CD4-positive, alpha-beta T cell treated with Interleukin-12 subunit alpha and Interleukin-12 subunit beta, for 1 hour (primary cell): ENCODE results near the gene MED27.
"Not testable (repeated sequence)": the region's sequence is repeated elsewhere in the genome, so short reads cannot be mapped to it uniquely, and the experiment has no call there.

Experiments
- DNase-seq: peaks from one replicate; pipeline ENCODE4 v3.0.0-alpha.2; 2020

The MED27 gene

DNA sequence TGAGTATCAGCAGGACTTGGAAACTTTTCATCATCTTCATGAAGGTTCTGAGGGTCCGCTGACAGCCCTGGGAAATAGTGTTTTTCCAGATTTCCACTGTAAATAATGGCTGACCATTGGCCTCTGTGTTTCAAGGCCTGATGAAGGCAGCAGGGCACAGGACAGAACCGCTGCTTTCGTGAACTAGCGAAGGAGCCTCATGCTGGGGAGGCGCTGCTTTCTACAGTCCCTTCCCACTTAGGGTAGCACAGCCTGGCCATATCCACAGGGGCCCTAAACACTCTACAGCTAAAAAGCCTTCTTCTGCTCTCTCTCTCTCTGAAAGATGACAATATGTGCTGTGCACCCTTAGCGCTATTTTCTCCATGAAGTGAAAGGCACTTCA is 118.2 kb downstream of the MED27 start:
- DNase-seq, result no peak

DNA sequence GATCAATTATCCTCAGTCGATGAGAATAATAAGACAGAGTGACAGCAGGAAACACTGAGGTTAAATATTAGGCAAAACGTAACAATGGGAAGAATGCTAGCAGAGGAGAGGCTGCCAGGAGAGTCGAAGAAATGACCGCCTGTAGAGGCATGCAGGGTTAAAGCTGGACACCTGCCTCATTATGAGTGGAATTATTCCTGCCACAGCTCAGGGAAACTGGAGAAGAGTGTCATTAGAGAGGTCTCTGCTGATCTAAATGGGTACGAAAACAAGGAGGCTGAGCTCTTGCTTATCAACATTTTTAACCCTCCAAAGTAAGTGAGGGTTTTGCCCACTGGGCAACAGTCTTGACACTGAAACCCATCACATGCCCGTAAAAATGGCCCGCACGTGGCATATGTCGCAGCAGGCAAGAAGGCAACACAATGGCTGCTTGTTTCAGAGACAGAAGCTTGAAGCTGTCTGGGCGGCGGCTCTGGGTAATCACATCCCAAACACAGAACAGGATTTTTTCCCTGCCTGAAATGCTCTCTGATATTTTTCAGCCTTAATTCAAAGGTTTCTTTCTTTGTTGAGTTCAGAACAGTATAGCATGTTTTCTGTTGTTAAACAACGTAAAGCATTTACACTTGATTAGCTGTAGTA is 118.7 kb downstream of the MED27 start:
- no peak for DNase-seq

DNA sequence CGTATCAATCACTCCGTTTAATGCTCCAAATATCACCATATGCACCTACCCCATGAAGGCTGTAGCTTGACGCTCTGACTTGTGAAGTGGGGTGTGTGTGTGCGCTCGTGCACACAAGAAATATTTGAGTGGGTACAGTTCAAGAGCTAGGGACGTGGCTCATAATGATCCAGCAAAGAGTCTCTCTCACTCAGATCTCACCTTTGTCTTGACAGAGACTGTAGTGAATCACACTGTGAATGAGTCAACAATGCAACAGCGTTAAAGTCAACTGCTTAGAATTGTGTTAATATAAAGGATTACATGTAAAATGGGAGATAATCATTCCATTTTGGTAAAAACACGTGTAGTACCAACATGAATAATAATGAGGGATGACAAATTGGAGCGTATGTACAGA is 119.4 kb downstream of the MED27 start:
- DNase-seq, result no peak

DNA sequence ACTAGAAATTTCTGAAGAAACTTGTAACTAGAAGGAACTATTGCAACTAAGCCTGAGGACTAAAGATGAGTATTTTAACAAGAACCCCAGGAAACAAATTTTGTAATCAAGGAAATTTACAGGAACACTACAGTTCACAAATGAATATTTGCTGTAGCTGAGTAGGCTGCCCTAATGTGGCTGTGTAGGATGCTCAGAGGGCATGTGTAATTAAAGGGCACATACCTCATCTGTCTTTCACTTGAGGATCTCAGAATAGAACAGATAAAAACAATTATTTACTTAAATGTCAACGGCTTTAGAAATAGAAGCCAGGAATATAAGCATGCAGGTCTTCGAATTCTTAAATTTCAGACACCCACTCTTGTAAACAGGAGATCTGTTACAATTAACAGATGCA is 119.8 kb downstream of the MED27 start:
- no peak for DNase-seq

DNA sequence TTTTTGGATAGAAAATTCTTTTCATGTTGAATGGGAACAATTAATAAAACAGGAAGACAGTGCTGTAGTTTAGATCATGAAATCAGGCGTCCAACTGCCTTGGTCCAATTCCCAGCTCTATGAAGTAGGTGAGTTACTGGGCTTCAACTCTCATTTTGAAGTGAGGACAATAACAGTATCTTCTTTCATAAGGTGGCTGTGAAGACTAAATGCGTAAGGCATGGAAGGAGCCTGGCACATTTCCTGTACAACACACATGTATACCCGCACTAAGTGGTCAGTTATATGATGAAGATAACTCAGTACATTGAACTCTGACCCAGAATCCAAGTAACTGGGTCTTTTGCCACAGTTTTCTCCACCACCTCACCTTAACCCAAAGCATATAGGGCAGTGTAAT is 120.6 kb downstream of the MED27 start:
- DNase-seq, result no peak

DNA sequence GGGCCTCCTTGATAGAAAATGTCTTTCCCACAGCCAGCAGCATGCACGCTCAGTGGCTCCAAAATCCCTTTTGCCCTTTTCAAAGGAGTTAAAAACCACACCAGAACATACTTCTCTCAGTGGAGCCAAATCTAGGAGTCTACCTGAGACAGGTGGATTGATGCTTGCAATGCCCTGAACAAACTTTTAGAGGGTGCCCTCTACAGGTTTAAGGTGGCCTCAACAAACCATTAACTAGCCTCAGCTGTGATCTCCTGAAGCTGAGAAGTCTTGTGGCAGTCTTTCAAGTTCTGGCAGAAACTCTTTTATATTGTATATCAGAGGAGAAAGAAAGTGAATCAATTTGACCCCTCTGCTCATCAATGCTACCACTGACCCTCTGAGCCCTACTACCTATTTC is 125.4 kb downstream of the MED27 start:
- DNase-seq, result no peak

DNA sequence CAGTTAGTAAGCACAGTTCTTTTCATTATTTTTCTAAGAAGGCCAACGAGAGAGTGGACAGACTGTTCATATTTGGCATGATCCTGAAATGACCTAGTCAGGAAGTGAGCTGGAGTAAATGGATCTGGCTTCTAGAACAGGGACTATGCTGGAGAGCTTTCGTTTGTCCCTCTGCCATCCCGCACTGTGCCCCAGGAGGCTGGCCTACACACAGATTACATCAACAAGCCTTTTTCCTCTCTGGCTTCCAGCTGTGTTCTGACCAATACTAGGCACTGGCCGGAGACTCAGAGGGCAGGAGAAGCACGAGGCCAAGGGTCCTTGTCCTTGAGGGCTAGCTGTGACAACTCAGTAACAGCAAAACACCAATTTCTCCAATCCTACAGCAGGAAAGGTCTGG is 127.8 kb downstream of the MED27 start:
- DNase-seq, result no peak

DNA sequence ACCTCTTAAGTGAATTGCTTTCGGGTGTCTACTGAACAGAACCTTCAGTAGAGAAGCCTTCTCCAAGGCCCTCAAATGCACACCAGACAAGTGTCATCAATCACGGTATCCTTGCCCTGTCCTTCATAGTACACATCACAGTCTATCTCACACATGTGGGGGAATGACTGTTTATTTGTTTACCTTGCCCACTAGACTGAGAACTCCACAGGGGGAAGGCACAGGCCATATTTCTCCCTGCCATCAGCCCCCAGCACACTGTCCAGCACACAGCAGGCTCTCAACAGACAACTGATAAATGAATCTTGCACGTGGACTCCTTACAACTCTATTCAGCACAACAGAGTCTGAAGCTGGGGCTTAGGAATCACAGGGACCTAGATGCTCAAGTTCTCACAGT is 128.5 kb downstream of the MED27 start:
- no peak for DNase-seq

DNA sequence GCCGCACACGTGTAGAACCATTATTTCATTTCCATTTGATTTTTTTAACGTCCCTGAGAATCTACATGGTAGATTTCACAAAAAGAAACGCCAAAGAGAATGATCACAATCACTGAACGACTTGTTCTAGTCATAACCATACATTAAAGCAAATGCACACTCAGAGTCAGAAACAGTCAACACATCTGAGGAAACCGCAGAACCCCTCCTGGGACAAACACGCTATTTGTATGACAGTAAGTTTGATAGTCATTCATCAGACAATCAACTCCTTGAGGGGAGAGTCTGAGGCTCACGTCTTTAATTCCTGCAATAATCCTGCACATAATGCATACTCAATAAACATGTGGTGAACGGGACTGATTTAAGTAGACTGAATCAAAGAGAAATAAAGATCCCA is 129.2 kb downstream of the MED27 start:
- DNase-seq, result no peak

DNA sequence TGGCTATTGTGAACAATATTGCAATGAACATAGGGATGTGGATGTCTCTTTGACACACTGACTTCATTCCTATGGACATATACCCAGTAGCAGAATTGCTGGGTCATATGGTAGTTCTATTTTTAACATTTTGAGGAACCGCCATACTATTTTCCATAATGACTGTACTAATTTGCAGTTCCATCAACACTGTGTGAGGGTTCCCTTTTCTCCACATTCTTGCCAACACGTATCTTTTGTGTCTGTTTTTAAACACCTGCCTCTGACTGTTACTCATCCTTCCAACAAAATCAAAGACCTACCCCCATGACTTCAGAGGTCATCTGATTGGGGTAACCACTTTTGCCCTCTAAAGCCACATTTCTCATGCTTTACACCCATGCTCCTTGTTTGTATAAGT is 133.5 kb downstream of the MED27 start:
- no peak for DNase-seq

DNA sequence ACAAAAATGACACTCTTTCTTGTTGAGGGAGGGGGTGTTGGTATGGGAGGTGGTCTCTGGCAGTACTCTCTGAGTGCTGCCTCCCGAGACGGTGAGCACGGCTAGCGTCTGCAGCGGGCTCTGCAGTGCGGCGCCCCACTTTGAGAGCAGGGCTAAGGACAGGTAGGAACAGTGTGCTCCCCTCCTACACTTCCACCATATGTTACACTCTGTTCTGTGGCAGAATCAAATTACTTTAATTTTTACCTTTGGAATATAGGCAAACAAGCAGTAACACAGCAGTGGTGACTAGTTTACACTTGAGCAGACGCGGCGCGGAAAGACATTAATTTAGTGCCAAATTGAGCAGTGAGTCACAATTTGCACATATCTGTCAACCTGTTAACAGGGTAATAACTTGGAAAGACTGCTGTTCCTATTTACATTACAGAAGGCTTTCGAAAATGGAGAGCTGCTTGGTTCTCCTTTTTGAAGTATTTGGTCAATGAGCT is 136.3 kb downstream of the MED27 start:
- DNase-seq, result no peak

DNA sequence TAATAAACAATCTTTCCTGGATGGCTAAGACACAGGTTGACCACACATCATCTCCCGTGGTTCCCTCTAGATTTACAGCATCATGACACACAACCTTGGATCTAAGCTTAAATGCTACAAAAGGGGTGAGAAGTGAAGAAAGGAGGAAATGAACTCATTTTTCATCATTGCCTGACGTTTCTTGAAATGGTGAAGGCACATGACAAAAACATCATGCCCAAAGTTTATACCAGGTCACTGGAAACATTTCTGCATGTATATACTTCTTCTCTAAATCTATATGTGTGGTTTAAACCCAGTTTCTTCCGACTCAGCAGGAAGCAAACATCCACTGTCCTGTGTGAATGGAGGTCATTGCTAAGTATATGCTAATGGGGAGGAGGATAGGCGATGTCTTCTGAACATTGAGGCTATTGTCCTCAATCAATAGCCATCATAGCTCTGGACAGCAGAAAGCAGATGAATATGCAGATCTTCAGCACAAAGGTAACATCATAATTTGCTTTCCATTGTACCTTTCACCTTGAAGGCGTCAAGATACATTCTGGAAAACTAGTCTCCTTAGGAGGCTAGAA is 137.4 kb downstream of the MED27 start:
- no peak for DNase-seq

DNA sequence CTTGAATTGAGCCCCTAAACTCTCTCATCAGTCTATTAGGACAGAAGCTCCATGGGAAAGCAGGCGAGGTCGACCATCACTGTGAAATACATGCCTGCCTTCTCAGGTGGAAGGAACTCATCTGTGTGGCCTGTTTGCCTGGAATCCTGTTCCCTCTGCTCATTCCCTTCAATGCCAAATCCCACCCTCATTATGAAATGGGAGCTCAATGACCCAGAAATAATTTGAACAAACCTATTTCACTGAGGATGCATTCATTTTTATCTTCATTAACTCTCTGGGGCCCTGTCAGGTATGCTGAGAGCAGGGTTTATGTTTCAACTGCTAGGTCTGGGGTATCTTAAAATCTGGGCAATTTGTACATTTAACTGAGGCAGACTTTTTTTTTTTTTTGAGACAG is 142.2 kb downstream of the MED27 start:
- DNase-seq, result no peak

DNA sequence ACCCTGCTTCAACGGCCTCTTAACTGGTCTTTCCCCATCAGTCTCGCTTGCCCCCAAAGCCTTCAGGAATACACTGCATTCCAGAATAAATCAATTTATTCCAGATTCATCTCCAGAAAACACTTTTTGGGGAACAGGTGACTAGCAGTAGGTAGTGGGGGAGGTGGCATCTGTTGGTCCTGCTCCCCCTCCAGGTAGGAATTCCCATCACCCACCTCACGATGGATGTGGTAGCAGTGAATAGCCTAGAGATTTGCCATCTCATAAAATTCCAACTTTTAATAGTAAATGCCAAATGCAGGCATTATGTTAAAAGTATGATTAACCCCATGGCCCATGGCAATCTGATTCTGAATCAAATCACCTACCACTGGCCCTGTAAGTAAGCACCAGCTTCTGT is 142.7 kb downstream of the MED27 start:
- no peak for DNase-seq

DNA sequence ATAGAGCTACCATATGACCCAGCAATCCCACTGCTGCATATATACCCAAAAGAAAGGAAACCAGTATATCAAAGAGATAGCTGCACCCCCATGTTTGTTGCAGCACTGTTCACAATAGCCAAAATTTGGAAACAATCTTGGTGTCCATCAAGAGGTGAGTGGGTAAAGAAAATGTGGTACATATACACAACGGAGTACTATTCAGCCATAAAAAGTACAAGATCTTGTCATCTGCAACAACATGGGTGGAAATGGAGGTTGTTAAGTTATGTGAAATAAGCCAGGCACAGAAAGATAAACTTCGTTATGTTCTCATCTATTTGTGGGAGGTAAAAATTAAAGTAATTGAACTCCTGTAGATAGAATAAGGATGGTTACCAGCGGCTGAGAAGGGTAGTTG is 145.0 kb downstream of the MED27 start:
- no peak for DNase-seq

DNA sequence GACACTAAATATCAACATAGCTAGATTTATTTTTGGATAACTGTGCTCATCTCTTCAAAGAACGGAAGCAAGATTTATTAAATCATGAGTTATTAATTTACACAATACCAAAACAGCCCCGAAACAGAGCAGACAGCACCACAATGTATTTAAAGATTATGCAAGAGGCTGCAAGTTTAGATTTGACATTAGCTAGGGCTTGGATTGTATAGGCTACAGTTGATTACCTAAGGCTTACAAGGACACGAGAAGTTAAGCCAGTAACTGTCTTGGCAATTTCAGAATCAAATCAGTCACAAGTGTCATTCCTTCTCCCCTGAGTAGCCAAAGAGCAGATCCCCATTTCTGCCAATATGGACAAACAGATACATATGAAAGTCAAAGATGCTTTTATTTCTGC is 152.6 kb downstream of the MED27 start:
- no peak for DNase-seq

DNA sequence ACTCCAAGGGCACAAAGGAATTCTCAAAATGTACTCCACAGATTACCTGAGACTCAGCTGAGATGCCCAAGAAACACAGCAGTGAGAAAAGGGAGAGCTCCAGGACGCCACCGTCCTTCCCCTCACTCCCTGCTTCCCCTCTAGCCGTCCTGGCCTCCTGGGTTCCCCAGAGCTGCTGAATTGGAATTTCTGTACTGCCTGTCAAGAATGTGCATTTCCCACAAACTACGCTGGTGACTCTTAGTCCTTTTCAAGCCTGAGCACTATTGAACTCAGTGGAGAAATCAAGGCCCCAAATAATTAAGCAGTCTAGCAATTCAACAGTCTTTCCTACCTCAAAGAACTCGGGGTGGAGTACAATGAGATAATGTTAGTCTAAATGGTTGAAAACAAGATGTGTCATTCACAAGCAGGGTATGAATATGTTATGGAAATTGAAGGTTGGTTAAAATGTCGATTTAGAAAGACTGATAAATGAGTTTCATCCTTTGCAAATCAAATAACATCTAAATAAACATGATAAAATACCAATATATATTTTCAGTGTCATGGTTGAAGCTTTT is 153.2 kb downstream of the MED27 start:
- no peak for DNase-seq

DNA sequence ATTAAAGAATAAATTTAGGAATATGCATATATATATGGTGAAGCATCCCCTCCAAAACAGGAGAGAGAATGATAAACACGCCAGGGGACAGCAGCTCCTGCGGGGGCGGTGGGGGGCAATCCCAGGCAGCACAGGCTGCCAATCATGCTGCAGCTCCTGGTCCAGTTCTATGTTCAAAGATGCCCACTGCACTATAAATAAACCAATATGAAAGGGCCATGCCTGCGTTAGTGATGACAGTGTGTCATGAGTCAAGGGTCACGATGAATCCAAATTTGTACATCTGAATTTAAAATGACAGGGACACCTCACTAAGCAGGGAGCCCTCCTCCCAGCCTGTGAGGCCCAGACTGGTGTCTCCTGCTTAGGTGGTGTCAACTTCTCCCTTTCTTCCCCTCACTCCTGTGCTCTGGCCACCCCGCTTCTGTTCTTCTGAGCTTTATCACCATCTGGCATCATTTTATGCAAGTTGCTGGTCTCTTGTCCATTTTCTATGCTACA is 153.9 kb downstream of the MED27 start:
- no peak for DNase-seq

DNA sequence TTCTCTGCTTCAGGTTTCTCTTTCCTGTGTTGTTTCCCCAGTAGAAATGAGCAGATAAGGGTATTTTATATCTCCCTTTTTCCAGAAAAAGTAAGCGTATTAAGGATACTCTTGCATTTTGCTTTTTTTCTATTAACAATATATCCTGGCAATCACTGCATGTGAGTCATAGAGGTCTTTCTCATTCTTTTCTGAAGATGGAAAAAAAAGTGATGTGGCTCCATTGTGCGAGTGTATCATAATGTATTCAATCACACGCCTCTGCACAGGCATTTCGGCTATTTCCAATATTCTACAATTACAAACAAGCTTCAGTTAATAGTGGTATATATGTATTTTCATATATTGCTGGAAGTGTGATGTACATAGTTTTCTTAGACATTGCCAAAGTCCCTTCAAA is 155.9 kb downstream of the MED27 start:
- no peak for DNase-seq

DNA sequence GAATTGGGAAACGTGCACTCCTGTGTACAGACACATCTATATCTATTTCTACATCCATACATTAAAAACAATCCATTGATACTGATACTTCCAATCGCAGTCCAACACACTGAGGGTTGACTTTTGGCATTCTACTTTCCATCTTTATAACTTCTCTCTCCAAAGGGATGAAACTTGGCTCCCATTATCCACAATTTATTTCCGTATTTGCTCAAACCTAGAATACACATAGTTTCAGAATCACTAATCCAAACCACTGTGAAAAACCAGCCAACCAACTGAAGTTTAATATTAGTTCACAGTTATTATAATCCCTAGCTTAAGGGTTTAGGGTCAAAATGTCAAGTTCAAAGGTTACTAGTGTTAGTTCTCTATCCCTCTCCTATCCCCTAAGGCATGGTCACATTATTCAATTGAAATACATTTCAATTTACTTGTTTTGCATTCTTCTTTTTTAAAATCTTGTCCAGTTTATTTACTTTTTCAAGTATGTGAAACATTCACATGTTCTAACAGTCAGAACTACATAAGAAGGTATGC is 156.5 kb downstream of the MED27 start:
- DNase-seq, result no peak

DNA sequence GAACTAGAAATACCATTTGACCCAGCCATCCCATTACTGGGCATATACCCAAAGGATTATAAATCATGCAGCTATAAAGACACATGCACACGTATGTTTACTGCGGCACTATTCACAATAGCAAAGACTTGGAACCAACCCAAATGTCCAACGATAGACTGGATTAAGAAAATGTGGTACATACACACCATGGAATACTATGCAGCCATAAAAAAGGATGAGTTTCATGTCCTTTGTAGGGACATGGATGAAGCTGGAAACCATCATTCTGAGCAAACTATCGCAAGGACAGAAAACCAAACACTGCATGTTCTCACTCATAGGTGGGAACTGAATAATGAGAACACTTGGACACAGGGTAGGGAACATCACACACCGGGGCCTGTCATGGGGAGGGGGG is 158.0 kb downstream of the MED27 start:
- not testable (repeated sequence) for DNase-seq

DNA sequence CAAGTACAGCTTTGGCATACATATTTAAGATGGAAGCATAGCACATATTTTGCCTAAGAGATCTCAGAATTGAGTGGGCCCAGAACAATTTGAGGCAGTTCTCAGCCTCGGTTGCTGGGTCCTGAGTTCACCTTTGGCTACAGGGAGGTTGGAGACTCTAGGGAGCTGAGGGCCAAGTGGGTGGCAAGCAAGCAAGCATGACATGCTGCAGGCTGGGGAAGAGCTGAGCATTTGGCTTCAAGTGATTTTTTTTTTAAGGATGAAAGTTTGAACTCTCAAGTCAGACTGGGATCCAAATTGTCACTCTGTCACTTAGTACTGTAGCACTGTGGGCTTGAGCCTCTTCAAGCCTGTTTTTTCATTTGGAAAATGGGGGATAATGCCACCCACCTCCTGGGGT is 160.5 kb downstream of the MED27 start:
- no peak for DNase-seq

DNA sequence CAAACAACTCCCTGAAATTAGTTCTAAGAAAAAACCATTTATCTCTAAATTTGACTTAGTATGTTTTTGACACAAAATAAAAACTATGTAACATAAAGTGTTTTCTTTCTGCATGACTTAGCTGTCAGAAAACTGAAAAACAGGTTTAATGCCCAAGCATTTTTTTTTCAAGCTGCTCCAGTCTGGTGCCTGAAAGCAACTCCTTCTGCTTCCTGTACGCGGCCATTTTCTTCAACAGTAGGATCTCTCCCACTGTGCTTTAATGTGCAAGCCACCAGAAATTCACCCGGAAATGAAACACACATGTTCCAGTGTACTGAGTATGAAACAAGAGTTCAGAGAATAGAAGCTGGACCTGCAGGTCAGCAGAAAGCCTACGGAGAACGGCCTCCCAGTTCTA is 161.2 kb downstream of the MED27 start:
- DNase-seq, result no peak

DNA sequence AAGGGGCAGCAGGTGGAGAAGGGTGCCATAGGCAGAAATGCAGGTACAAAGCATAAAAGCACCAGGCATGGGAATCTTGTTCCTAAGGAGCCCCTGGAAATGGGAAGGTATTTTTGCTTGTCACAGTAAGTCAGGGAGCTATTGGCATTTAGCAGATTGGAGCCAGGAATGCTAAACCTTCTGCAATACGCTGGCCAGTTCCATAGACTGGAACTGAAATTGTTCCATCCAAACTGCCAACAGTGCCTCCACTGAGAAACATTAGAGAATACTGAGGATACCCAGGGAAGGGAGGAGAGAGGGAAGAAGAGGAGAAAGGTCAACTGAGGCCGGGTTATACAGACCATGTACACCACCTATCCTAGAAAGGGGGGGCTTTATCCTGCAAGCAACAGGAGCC is 162.7 kb downstream of the MED27 start:
- DNase-seq, result no peak

DNA sequence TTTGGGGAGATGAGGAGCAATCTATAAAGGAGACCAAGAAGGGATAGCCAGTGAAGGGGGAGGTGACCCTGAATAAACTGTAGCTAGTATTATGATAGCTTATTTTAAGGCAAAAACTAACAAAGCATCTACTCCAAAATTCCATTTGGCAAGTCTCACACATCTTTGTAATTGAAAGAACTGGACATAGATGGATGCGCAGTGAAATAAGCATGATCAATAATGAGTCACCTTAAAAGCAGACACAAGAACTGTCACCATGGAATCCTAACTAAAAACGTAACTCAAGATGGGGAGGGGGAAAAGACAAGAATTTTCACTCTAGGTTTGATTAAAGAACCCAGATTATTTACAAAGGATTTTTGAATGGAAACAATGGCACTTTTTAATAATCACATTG is 164.5 kb downstream of the MED27 start:
- no peak for DNase-seq
